Measurements from ENCODE around the gene UBC. TPM values are rescaled to one million over a fixed set of nuclear protein-coding genes. Genes with fewer than 3 reads are reported as not detected.
"Not testable (repeated sequence)": the region's sequence is repeated elsewhere in the genome, so short reads cannot be mapped to it uniquely, and the experiment has no call there.

The UBC gene
- total RNA-seq, 1 donor from 2014 or later, result 1,347 TPM

DNA sequence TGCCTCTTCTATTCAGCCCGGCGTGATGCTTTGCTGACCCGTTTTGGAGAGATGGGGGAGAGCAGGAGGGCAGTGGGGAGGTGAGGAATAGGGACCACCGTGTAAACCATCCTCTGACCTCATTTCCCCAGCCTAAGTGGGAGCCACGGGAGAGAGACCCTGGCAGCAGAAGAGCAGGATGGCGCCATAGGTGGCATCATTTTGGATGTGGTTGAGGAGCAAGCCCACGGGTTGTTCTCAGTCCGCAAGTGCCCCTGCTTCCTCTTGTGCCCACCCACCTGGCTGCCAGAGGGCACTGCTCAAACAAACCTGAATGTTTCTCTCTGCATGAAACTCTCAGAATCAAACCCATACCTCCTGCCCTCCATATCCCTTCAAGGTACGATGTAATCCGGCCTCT lies 10.7 kb upstream of the UBC start:
- TF ChIP-seq CTCF (IDR thresholded peaks at IDR 0.05), result no peak
- intact Hi-C loops (cut with DNase I), result no loop called here
- Histone ChIP-seq H3K4me1 (peaks cover 0 to 13% of the 10 kb centered on the region in 2 donors), H3K4me3 (no peak overlapping the region), H3K36me3 (no peaks in the 10 kb centered on the region), H3K27ac (no peak overlapping the region), H3K27me3 (no peaks in the 10 kb centered on the region), H3K9me3 (no peaks in the 10 kb centered on the region)
- no peak for DNase-seq (ENCODE audit: low spot score in 2 of 2)

- H3K4me3 ChIP-seq, result no peak overlapping the region
- H3K9me3 ChIP-seq, result no peaks in the 10 kb centered on the region
- no peaks in the 10 kb centered on the region for H3K27me3 ChIP-seq
- no peak for DNase-seq (ENCODE audit: low spot score in 2 of 2)
- no peaks in the 10 kb centered on the region for H3K36me3 ChIP-seq
- H3K4me1 ChIP-seq, result peaks cover 0 to 19% of the 10 kb centered on the region in 2 donors
- H3K27ac ChIP-seq, result peak overlapping the region in 1 of 2 donors; percentile 47
- TF ChIP-seq CTCF (IDR thresholded peaks at IDR 0.05), result no peak
- intact Hi-C loops (cut with DNase I), result no loop called here
Measured at GRCh38 chr12:124923905-124924734, 9.7 kb upstream of the UBC start.

DNA sequence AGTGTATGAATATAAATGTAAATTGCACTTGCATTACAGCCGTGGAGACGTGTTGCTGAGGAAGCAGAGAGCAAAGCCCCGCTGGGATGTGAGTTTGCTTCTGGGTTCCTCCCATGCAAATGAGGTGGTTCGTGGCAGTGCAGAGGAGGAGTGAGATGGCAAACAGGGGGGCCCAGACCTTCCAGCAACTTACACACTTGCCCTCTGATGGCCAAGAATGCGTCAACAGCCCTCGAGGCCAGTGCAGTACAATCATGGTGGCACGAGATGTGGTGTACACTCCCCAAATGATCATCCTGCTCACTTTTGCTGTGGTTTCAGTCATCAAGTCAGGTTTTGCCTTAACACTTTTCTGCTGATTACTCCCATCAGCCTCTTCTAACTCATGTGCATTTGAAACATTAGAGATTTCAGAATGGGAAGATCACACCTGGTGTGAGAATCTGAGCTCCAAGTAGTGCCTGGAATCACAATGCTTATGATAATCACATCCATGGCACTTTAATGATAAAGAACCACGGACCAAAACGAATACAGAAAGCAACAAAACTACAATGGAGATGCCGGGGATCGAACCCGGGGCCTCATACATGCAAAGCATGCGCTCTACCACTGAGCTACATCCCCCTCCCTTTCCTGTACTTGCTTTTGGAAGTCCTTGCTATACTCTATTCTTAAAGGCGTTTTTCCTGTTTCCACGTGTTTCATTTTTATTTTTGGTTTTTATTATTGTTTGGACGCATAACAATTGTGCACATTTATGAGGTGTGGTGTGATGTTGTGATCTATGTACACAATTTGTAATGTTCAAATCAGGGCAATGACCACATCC lies 7.0 kb upstream of the UBC start:
- Histone ChIP-seq H3K36me3 (no peaks in the 10 kb centered on the region), H3K4me3 (peak overlapping the region; percentile 24 to 56), H3K9me3 (no peaks in the 10 kb centered on the region), H3K4me1 (peaks cover 5 to 35% of the 10 kb centered on the region in 2 donors), H3K27me3 (no peaks in the 10 kb centered on the region), H3K27ac (peak overlapping the region; percentile 99 to 100)
- TF ChIP-seq CTCF (IDR thresholded peaks at IDR 0.05), result no peak
- intact Hi-C loops (cut with DNase I), result no loop called here
- no peak for DNase-seq (ENCODE audit: low spot score in 2 of 2)

GRCh38 chr12:124920353-124920935 lies 6.0 kb upstream of the UBC start:
- no peaks in the 10 kb centered on the region for H3K27me3 ChIP-seq
- H3K27ac ChIP-seq, result peak overlapping the region; percentile 99 to 100
- no peak for TF ChIP-seq CTCF (IDR thresholded peaks at IDR 0.05)
- intact Hi-C loops (cut with DNase I), result no loop called here
- H3K4me3 ChIP-seq, result no peak overlapping the region
- peaks cover 5 to 41% of the 10 kb centered on the region in 2 donors for H3K4me1 ChIP-seq
- DNase-seq (ENCODE audit: low spot score in 2 of 2), result no peak
- H3K36me3 ChIP-seq, result no peaks in the 10 kb centered on the region
- H3K9me3 ChIP-seq, result no peaks in the 10 kb centered on the region

GRCh38 chr12:124919521-124920352 lies 5.3 kb upstream of the UBC start:
- no peak for DNase-seq (ENCODE audit: low spot score in 2 of 2)
- no peak for TF ChIP-seq CTCF (IDR thresholded peaks at IDR 0.05)
- Histone ChIP-seq H3K27ac (peak overlapping the region; percentile 99 to 100), H3K9me3 (no peaks in the 10 kb centered on the region), H3K36me3 (no peaks in the 10 kb centered on the region), H3K4me1 (peaks cover 5 to 41% of the 10 kb centered on the region in 2 donors), H3K27me3 (no peaks in the 10 kb centered on the region), H3K4me3 (no peak overlapping the region)
- intact Hi-C loops (cut with DNase I), result loop anchor here (5.0 kb wide), 1 partner anchor 68 kb away; the partner anchor contains the start of gene DHX37

DNA sequence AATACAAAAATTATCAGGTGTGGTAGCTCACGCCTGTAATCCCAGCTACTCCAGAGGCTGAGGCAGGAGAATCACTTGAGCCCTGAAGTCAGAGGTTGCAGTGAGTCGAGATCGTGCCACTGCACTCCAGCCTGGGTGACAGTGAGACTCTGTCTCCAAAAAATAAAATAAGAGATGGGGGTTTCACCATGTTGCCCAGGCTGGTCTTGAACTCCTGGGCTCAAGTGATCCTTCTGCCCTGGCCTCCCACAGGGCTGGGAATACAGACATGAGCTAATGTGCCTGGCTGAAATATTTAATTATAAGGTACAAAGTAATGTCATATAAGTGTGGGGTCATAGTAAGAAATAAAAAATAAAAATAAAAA lies 4.2 kb upstream of the UBC start:
- Histone ChIP-seq H3K27ac (peak overlapping the region; percentile 99 to 100), H3K4me3 (peak overlapping the region; percentile 45 to 72), H3K4me1 (peaks cover 5 to 41% of the 10 kb centered on the region in 2 donors)
- H3K9me3 ChIP-seq; H3K36me3 ChIP-seq; H3K27me3 ChIP-seq; DNase-seq (ENCODE audit: low spot score in 2 of 2): not testable (repeated sequence)
- intact Hi-C loops (cut with DNase I), result loop anchor here (5.0 kb wide), 1 partner anchor 69 kb away; the partner anchor contains the start of gene DHX37

Data from ascending aorta (tissue), 2 donors.